WTC11 (cell line): ENCODE data around the gene INTS11.

Source experiments
- CTCF ChIP-seq: fragments of 200-600 bp; IDR thresholded peaks from 2 replicates; pipeline ENCODE4 v1.8.0; 2022; ENCODE audit warnings: antibody characterized with exemption
- ESRRA ChIP-seq: sonication (generic); formaldehyde crosslinking; IDR thresholded peaks from 2 replicates; pipeline ENCODE4 v1.8.1; 2022; ENCODE audit warnings: mild to moderate bottlenecking, missing genetic modification reagents, borderline replicate concordance
- USF1 ChIP-seq: sonication (generic); formaldehyde crosslinking; IDR thresholded peaks from 2 replicates; pipeline ENCODE4 v1.8.0; 2022; ENCODE audit warnings: mild to moderate bottlenecking, missing genetic modification reagents

DNA sequence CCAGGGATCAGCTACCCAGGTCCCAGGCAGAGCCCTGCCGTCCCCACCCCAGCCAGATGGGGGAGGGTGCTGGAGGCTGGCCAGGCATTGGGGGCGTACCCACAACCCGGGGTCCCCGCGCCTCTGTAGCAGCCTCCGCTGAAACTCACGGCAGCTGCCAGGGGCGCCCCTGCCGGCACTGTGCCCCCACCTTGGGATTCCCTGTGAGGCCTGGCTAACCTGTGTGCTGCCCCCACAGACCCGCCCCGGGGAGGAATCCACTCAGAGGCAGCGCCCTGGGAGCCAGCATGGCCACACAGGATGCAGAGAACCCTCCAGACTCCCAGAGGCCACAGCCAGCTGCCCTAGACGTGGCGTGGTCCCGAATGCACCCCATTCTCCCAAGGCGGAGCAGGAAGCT lies 20.9 kb upstream of the INTS11 start:
- TF ChIP-seq CTCF (no peak), ESRRA (CRISPR knock-in tag) (no peak), USF1 (no peak)
